ENCODE data around the gene PRDM16. TPM values are rescaled to one million over a fixed set of nuclear protein-coding genes. Genes with fewer than 3 reads are reported as not detected.

PRDM16 gene
- total and polyA plus RNA-seq, 2 experiments from 2014 or later, result 0.14 to 0.16 TPM

DNA sequence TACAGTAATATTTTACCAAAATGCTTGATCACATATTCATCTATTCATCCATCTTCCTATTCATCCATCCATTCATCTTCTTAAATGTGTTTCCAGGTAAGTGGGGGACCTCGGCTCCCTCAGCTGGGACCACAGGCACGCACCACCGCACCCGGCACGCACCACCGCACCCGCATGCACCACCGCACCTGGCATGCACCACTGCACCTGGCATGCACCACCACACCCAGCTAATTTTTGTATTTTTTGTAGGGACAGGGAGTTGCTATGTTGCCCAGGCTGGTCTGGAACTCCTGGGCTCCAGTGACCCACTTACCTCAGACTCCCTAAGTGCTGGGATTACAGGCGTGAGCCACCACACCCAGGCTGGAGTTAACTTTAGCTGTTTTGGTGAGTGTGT lies 26.5 kb upstream of the PRDM16 start:
- no peaks in the 10 kb centered on the region for H4K20me1 ChIP-seq (replicated peaks; ENCODE audit: insufficient read depth)
- no peaks in the 10 kb centered on the region for H3K27me3 ChIP-seq (ENCODE audit: insufficient read depth)
- no peaks in the 10 kb centered on the region for H3K36me3 Mint-ChIP-seq (ENCODE audit: low read depth)
- no peaks in the 10 kb centered on the region for H3K9me3 Mint-ChIP-seq
- DNase-seq (ENCODE audit: low spot score), result no peak
- H3K36me3 ChIP-seq (ENCODE audit: insufficient read depth), result no peaks in the 10 kb centered on the region
- no peak overlapping the region for H2AFZ ChIP-seq
- no peaks in the 10 kb centered on the region for H3K9me2 ChIP-seq (ENCODE audit: insufficient read depth)
- H3K4me3 Mint-ChIP-seq, result no peak overlapping the region
- no peak overlapping the region for H3K4me3 ChIP-seq
- TF ChIP-seq ZNF331 (CRISPR knock-in tag; IDR thresholded peaks at IDR 0.05; ENCODE audit: low read depth), result no peak
- TF ChIP-seq, protein P1, sequence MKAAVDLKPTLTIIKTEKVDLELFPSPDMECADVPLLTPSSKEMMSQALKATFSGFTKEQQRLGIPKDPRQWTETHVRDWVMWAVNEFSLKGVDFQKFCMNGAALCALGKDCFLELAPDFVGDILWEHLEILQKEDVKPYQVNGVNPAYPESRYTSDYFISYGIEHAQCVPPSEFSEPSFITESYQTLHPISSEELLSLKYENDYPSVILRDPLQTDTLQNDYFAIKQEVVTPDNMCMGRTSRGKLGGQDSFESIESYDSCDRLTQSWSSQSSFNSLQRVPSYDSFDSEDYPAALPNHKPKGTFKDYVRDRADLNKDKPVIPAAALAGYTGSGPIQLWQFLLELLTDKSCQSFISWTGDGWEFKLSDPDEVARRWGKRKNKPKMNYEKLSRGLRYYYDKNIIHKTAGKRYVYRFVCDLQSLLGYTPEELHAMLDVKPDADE (IDR thresholded peaks at IDR 0.05), result no peak
- no peak for TF ChIP-seq NANOG (IDR thresholded peaks at IDR 0.05; ENCODE audit: borderline replicate concordance)
- H3K4me1 Mint-ChIP-seq, result no peaks in the 10 kb centered on the region; the same call in 2 of the 3 replicates
- no peaks in the 10 kb centered on the region for H3F3A ChIP-seq (replicated peaks; ENCODE audit: low read depth)
- H3K4me1 ChIP-seq (ENCODE audit: insufficient read depth), result no peaks in the 10 kb centered on the region
- no peak for ATAC-seq
- no peak overlapping the region for H3K27ac Mint-ChIP-seq
- H3K27me3 Mint-ChIP-seq (ENCODE audit: insufficient read depth, low read depth, poor library complexity), result peaks cover 13% of the 10 kb centered on the region
- no peaks in the 10 kb centered on the region for H3K79me2 ChIP-seq (replicated peaks; ENCODE audit: insufficient read depth)
- no peak overlapping the region for H3K4me2 ChIP-seq
- no peak overlapping the region for H3K27ac ChIP-seq (ENCODE audit: low read depth)

DNA sequence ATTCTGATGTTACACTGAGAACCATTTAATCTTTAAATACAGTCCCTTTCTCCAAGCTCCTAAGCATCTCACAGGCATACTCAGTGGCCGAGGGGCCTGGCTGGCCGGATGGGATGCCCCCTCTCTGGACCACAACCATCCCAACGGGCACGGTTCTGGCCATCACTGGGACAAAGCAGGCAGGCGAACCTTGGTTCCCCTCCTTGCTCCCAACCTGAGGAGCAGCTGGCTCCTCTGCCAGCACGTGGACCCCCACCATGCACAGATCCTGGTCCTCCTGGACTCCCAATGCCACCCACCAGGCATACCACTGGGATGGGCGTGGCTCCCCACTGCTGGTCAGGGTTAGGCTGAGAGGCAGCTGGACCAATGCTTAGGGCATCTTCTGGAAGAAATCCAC lies 19.8 kb upstream of the PRDM16 start:
- no peak for DNase-seq (ENCODE audit: low spot score)
- Histone ChIP-seq H2AFZ (no peak overlapping the region), H3K79me2 (replicated peaks; ENCODE audit: insufficient read depth) (no peaks in the 10 kb centered on the region), H3K4me3 (no peak overlapping the region), H3F3A (replicated peaks; ENCODE audit: low read depth) (no peaks in the 10 kb centered on the region), H4K20me1 (replicated peaks; ENCODE audit: insufficient read depth) (no peaks in the 10 kb centered on the region), H3K36me3 (ENCODE audit: insufficient read depth) (no peaks in the 10 kb centered on the region), H3K4me2 (no peak overlapping the region), H3K27me3 (ENCODE audit: insufficient read depth) (0 out of 2 replicates have a peak, but pooled peaks cover 2% of the 10 kb centered on the region), H3K27ac (ENCODE audit: low read depth) (no peak overlapping the region), H3K9me2 (ENCODE audit: insufficient read depth) (no peaks in the 10 kb centered on the region), H3K4me1 (ENCODE audit: insufficient read depth) (no peaks in the 10 kb centered on the region)
- no peaks in the 10 kb centered on the region for H3K36me3 Mint-ChIP-seq (ENCODE audit: low read depth)
- H3K4me1 Mint-ChIP-seq, result no peaks in the 10 kb centered on the region
- peaks cover 5% of the 10 kb centered on the region for H3K9me3 Mint-ChIP-seq
- H3K27me3 Mint-ChIP-seq (ENCODE audit: insufficient read depth, low read depth, poor library complexity), result peaks cover 13% of the 10 kb centered on the region
- no peak overlapping the region for H3K4me3 Mint-ChIP-seq
- no peak for ATAC-seq
- no peak overlapping the region for H3K27ac Mint-ChIP-seq
- TF ChIP-seq JUNB (IDR thresholded peaks at IDR 0.05; ENCODE audit: unreplicated experiment) (no peak), CREB1 (CRISPR knock-in tag; IDR thresholded peaks at IDR 0.05; ENCODE audit: low read depth) (no peak), NANOG (IDR thresholded peaks at IDR 0.05; ENCODE audit: borderline replicate concordance) (no peak), STAT1 (IDR thresholded peaks at IDR 0.05; ENCODE audit: unreplicated experiment) (no peak), CTCF (conservative IDR thresholded peaks at IDR 0.05; ENCODE audit: low read depth in 2 of 2) (no peak), EZH2 (IDR thresholded peaks at IDR 0.05; ENCODE audit: low read depth, unreplicated experiment) (no peak), ZNF462 (CRISPR knock-in tag; IDR thresholded peaks at IDR 0.05) (no peak)
- TF ChIP-seq, protein P1 (IDR thresholded peaks at IDR 0.05), result no peak

Measured in GM23338 (cell line).